ENCODE results near the gene KCNIP1.

DNA sequence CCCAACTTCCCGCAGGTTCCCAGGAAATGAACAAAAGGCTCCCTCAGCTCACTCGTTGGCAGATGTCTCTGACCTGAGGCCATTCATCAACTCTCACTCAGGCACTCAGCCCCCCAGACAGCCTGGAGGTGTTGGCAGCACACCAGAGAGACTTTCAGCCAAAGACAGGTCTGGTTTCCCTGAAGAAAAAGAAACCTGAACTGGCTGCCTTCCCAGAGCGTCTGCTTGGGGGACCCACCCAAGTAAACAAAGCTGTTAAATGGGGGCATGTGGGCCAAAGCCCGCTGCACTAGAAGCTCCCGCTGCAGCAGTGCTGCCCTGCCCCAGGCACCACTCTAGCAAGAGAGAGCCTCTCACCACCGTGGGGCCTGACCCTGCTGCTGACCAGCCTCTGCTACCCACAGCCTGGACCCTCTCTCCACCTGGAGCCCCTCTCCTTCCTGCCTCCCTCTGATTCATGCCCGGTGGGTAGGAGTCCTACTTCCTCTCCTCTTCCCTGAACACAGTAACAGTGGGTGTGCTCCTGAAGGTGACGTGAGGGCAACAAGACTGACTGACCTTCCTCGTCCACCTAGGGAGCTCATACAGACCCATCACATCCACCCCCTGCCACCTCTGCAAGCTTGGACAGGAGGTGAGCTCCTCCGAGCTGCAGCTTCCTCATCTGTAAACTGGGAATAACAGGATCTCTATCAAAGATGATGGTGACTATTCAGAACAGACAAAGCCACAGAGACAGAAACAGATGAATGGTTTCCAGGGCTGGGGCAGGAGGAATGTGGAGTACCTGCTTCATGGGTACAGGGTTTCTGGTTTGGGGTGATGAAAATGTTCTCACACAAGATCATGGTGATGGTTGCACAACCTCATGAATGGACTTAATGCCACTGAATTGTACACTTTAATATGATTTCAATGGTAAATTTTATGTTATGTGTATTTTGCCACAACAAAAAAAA lies 248.7 kb downstream of the KCNIP1 start:
- TF ChIP-seq SIN3A (IDR thresholded peaks at IDR 0.05; ENCODE audit: borderline replicate concordance, low read depth, low read length) (no peak), USF2 (IDR thresholded peaks at IDR 0.05; ENCODE audit: borderline replicate concordance, low read depth, low read length) (no peak), EZH2phosphoT487 (IDR thresholded peaks at IDR 0.05; ENCODE audit: borderline replicate concordance, low read depth) (no peak), ELF1 (IDR thresholded peaks at IDR 0.05) (no peak), FOXM1 (IDR thresholded peaks at IDR 0.05; ENCODE audit: low read depth) (no peak), YY1 (IDR thresholded peaks at IDR 0.05; ENCODE audit: low read depth) (no peak), SMC3 (IDR thresholded peaks at IDR 0.05; ENCODE audit: low read depth, low read length) (no peak), GABPA (IDR thresholded peaks at IDR 0.05; ENCODE audit: low read depth) (no peak)
- TF ChIP-seq, protein P1, sequence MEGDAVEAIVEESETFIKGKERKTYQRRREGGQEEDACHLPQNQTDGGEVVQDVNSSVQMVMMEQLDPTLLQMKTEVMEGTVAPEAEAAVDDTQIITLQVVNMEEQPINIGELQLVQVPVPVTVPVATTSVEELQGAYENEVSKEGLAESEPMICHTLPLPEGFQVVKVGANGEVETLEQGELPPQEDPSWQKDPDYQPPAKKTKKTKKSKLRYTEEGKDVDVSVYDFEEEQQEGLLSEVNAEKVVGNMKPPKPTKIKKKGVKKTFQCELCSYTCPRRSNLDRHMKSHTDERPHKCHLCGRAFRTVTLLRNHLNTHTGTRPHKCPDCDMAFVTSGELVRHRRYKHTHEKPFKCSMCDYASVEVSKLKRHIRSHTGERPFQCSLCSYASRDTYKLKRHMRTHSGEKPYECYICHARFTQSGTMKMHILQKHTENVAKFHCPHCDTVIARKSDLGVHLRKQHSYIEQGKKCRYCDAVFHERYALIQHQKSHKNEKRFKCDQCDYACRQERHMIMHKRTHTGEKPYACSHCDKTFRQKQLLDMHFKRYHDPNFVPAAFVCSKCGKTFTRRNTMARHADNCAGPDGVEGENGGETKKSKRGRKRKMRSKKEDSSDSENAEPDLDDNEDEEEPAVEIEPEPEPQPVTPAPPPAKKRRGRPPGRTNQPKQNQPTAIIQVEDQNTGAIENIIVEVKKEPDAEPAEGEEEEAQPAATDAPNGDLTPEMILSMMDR (IDR thresholded peaks at IDR 0.05) = no peak
- TF ChIP-seq, protein P2, sequence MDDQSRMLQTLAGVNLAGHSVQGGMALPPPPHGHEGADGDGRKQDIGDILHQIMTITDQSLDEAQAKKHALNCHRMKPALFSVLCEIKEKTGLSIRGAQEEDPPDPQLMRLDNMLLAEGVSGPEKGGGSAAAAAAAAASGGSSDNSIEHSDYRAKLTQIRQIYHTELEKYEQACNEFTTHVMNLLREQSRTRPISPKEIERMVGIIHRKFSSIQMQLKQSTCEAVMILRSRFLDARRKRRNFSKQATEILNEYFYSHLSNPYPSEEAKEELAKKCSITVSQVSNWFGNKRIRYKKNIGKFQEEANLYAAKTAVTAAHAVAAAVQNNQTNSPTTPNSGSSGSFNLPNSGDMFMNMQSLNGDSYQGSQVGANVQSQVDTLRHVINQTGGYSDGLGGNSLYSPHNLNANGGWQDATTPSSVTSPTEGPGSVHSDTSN (IDR thresholded peaks at IDR 0.05) = no peak
- TF ChIP-seq, protein P3, sequence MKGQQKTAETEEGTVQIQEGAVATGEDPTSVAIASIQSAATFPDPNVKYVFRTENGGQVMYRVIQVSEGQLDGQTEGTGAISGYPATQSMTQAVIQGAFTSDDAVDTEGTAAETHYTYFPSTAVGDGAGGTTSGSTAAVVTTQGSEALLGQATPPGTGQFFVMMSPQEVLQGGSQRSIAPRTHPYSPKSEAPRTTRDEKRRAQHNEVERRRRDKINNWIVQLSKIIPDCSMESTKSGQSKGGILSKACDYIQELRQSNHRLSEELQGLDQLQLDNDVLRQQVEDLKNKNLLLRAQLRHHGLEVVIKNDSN (IDR thresholded peaks at IDR 0.05; ENCODE audit: borderline replicate concordance, low read depth) = no peak
- TF ChIP-seq, protein P4, sequence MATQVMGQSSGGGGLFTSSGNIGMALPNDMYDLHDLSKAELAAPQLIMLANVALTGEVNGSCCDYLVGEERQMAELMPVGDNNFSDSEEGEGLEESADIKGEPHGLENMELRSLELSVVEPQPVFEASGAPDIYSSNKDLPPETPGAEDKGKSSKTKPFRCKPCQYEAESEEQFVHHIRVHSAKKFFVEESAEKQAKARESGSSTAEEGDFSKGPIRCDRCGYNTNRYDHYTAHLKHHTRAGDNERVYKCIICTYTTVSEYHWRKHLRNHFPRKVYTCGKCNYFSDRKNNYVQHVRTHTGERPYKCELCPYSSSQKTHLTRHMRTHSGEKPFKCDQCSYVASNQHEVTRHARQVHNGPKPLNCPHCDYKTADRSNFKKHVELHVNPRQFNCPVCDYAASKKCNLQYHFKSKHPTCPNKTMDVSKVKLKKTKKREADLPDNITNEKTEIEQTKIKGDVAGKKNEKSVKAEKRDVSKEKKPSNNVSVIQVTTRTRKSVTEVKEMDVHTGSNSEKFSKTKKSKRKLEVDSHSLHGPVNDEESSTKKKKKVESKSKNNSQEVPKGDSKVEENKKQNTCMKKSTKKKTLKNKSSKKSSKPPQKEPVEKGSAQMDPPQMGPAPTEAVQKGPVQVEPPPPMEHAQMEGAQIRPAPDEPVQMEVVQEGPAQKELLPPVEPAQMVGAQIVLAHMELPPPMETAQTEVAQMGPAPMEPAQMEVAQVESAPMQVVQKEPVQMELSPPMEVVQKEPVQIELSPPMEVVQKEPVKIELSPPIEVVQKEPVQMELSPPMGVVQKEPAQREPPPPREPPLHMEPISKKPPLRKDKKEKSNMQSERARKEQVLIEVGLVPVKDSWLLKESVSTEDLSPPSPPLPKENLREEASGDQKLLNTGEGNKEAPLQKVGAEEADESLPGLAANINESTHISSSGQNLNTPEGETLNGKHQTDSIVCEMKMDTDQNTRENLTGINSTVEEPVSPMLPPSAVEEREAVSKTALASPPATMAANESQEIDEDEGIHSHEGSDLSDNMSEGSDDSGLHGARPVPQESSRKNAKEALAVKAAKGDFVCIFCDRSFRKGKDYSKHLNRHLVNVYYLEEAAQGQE (IDR thresholded peaks at IDR 0.05; ENCODE audit: low read depth, low read length) = no peak

All from SK-N-SH (cell line).